HG03575 (cell line): ENCODE results near the gene C17orf100.
"Not testable (repeated sequence)": the region's sequence is repeated elsewhere in the genome, so short reads cannot be mapped to it uniquely, and the experiment has no call there.

Experiments
- ATAC-seq: cut with Tn5 transposase; IDR thresholded peaks from one replicate; pipeline ENCODE4 v1.9.1; 2021; ENCODE audit not compliant: unreplicated experiment, insufficient number of reproducible peaks, low FRiP score; ENCODE audit errors: extremely low read depth

Gene C17orf100

GRCh38 chr17:6639586-6640535, 11.7 kb upstream of the C17orf100 start:
- ATAC-seq = no peak

- ATAC-seq = no peak
Measured at GRCh38 chr17:6640536-6641246, 10.9 kb upstream of the C17orf100 start, which contains the start of the genes KIAA0753 and TXNDC17. TSS of gene KIAA0753 (minus strand) at chr17:6640711. CDS start at chr17:6635103, 5,608 bp downstream. TSS of gene TXNDC17 (plus strand) at chr17:6641060. CDS start at chr17:6641083, 23 bp downstream.

GRCh38 chr17:6641247-6641863, 10.2 kb upstream of the C17orf100 start:
- ATAC-seq = no peak

- ATAC-seq = no peak
Measured at GRCh38 chr17:6642592-6642991, 9.0 kb upstream of the C17orf100 start.

GRCh38 chr17:6643451-6644125, 8.0 kb upstream of the C17orf100 start:
- no peak for ATAC-seq

GRCh38 chr17:6648181-6648580, 3.4 kb upstream of the C17orf100 start:
- no peak for ATAC-seq

GRCh38 chr17:6651919-6652452, 424 bp downstream of the C17orf100 start:
- no peak for ATAC-seq

GRCh38 chr17:6654841-6655731, 3.5 kb downstream of the C17orf100 start:
- ATAC-seq = no peak

GRCh38 chr17:6655732-6656361, 4.3 kb downstream of the C17orf100 start:
- ATAC-seq = not testable (repeated sequence)

- not testable (repeated sequence) for ATAC-seq
Measured at GRCh38 chr17:6656797-6657632, 5.5 kb downstream of the C17orf100 start.

- ATAC-seq = no peak
Measured at GRCh38 chr17:6657633-6658287, 6.2 kb downstream of the C17orf100 start.

- ATAC-seq = not testable (repeated sequence)
Measured at GRCh38 chr17:6658411-6658810, 6.8 kb downstream of the C17orf100 start.

- no peak for ATAC-seq
Measured at GRCh38 chr17:6660101-6660500, 8.5 kb downstream of the C17orf100 start.

GRCh38 chr17:6660805-6661463, 9.4 kb downstream of the C17orf100 start:
- ATAC-seq = no peak

GRCh38 chr17:6661464-6661848, 9.9 kb downstream of the C17orf100 start:
- ATAC-seq = no peak

- not testable (repeated sequence) for ATAC-seq
Measured at GRCh38 chr17:6663200-6663599, 11.6 kb downstream of the C17orf100 start.
